HK-2 (cell line): ENCODE data around the gene DGKD.
"Not testable (repeated sequence)": the region's sequence is repeated elsewhere in the genome, so short reads cannot be mapped to it uniquely, and the experiment has no call there.

Experiments used
- DNase-seq: peaks from one replicate; pipeline ENCODE4 v3.0.0-alpha.2; 2018; ENCODE audit not compliant: unreplicated experiment

Gene DGKD

GRCh38 chr2:233362742-233363141, 8.4 kb downstream of the DGKD start:
- DNase-seq = no peak

GRCh38 chr2:233363744-233364235, 9.5 kb downstream of the DGKD start:
- DNase-seq = no peak

DNA sequence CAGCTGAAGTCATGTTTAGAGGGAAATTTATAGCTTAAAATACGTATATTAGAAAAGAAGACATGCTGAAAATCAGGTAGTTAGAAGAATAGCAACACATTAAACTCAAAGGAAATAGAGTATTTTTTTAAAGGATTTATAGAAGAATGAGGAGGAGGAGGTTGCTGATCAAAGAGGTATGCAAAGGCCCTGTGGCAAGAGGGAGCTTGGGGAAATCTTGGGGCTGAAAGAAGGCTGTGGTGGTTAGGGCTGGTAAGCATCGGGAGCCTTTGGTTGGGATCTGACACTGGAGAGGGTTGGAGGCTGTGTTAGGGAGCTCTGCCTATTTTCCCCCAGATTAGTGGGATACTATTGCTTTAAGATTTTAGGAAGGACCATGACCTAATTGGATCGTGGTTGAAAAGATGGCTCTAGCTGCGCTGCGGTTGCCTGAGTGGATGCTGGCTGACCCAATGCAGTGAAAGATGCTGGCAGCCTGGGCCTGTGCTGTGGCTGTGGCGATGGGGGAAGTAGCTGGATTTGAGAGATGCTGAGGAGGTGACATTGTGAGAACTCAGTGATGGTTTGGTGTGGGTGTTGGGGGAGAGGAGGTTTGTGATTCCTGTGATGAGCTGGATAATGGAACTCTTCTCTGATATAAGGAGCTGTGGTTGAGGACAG, 11.7 kb downstream of the DGKD start:
- no peak for DNase-seq

DNA sequence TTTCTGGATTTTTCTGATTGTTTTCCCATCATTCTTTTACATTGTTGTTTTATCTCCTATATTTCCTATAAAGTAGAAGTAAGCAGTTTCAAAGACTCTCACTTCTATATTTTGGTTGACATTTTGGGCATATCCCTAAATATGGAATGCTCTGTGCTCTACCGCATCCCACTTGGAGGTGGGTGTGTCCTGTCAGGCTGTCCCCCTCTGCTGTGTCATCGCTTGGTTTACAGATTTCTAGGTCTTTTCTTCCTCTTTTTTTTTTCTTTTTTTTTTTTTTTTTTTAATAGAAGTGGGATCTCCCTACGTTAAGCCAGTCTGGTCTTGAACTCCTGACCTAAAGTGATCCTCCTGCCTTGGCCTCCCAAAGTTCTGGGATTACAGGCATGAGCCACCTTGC, 13.3 kb downstream of the DGKD start:
- DNase-seq = no peak

- no peak for DNase-seq
Measured at GRCh38 chr2:233368756-233369155, 14.5 kb downstream of the DGKD start.

GRCh38 chr2:233369462-233369861, 15.2 kb downstream of the DGKD start:
- no peak for DNase-seq

- DNase-seq = no peak
Measured at GRCh38 chr2:233369897-233370685, 15.8 kb downstream of the DGKD start.

- DNase-seq = no peak
Measured at GRCh38 chr2:233371641-233372040, 17.3 kb downstream of the DGKD start.

DNA sequence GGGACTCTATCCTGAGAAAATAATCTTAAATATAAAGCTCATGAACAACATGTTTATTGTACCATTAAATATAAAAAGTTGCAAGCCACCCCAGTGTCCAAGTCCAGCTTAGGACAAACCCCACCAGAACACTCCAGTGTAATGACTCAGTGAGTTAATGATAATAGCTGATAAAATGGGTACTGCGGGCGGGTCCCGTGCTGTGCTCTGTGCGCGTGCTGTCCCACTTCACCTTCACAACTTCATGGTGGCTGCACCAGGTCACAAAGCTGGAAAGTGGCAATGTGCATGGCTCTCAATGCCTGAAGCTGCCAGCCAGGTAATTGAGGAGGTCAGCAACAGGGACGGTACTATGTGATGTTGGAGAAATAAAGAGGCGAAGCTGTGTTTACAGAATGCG, 18.6 kb downstream of the DGKD start:
- DNase-seq = no peak

DNA sequence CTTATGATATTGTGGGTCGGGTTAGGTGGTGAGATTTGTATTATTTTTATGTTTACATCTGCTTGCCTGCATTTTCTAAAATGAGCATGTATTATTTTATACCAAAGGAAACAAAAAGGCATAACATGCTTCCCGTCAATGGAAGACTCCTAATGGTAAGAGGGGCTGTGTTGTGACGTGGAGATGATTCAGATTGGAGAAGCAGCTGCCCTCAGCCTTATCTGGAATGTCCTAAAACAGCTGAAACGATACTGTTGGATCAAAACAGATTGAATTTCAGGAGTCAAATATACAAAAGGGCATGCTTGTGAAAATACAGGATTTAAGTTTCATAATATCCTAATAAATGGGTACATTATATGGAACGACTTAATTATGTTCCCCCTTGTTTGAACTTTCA, 19.0 kb downstream of the DGKD start:
- DNase-seq = no peak

- DNase-seq = not testable (repeated sequence)
Measured at GRCh38 chr2:233374776-233375175, 20.5 kb downstream of the DGKD start.

GRCh38 chr2:233375490-233376314, 21.4 kb downstream of the DGKD start:
- DNase-seq = no peak

- no peak for DNase-seq
Measured at GRCh38 chr2:233379034-233379433, 24.7 kb downstream of the DGKD start.

DNA sequence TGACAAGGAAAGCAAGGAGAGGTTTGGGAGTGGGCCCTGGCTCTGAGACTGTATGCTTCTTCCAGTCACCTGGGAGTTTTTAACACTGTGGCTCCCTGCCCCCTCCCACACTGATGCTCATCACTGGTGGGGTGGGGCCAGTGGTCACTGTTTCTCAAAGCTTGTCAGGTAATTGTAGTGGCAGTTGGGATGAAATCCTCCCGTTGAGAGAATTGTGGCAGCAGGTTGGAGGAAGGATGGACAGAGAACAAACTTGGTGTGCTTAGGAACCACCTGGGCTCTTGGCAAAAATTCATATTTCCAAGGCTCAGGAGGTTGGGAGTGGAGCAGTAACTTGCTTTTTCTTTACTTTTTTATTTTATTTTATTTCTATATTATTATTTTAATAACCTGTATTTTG, 25.1 kb downstream of the DGKD start:
- no peak for DNase-seq

GRCh38 chr2:233380132-233380895, 26.0 kb downstream of the DGKD start:
- DNase-seq = no peak

DNA sequence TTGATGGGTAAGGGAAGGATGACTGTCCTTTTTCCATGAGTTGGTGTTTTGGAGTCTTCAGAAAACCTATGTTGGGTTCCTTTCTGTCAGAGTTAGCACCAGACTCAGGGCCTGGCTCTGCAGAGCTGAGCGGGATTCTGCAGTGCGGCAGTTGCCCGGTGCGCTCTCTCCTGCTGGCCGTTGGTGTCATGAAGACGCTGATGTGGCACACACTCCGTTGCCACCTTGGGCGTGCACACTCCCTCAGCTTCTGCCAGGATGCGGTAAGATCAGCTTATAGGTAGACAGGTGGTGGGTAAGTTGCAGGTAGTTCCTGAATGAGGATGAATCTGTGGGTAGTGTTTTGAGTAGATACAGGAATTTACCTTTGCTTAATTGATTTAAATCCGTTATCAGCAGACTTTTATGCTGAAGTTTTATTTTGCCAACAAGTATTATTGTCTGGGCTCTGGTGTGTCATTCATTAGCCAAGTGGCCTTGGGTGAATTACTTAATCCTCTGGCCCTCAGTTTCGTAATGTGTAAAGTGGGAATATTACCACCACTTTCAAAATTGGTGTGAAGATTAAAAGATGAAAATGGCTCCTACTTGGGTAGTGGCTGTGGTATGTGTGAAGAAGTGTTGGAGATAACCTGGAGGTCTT, 26.8 kb downstream of the DGKD start:
- no peak for DNase-seq

- no peak for DNase-seq
Measured at GRCh38 chr2:233381638-233381995, 27.3 kb downstream of the DGKD start.

- DNase-seq = no peak
Measured at GRCh38 chr2:233384015-233384414, 29.7 kb downstream of the DGKD start.

DNA sequence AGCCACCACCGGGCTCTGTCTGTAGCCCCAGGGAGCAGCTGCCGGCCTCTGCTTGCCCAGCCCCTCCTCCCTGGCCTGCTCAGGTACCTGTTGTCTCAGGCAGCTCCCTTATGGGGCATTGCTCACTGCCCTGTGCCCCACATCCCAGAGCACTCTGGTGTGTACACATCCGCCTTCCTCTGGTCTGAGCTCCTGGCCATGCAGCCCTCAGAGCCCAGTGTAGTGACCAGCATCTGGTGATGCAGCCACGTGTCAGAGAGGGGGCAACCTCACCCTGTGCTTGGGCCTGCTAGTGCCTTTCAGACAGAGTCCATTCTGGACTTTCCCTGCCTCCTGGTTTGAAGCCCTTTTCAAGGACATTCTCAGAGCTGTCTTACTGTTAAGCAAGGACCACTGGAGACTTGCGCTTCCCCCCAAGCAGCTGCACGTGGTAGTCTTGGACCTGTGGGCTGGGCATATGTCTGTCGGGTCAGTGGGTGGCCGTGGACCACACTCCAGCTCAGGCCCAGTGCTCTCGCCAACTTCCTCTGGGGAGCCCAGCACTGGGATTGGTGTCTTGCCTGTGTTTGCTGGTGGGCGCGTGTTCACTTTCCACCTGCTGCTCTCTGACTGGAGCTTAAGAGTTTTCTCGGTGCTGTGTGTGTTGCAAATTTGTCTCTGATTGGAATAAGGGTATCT, 30.7 kb downstream of the DGKD start:
- DNase-seq = peak; percentile 14

DNA sequence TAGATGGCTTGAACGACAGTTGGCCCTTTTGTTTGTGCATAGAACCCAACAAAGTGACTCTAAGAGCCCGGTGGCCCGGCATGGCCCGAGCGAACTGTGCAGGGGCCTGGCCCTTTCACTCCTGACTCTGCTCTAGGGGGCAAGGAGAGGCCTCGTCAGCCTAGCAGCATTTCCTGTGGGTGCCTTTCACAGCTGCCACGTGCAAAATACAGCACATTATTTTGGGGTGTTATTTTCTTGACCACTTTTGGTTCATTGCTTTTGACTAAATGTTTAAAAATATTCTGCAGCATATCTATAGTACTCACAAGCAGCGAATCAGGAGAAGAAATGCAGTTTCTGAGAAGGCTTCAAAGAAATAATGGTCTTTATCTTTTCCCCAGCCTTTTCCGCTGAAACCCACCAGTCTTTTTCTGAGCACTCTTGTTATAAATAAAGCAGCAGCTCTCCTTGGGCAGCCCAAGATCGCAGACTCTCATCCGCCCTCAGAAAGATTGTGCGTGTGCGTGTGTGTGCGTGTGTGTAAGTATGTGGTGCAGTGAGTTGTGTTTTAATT, 31.3 kb downstream of the DGKD start:
- no peak for DNase-seq
